Measurements from ENCODE around the gene CHL1.

CHL1 gene

GRCh38 chr3:374459-374858 lies 177.9 kb downstream of the CHL1 start:
- H3K4me3 ChIP-seq (ENCODE audit: low read depth, low read length), result no peak overlapping the region
- TF ChIP-seq CTCF (conservative IDR thresholded peaks at IDR 0.05; ENCODE audit: low read depth, low read length), result no peak
- no peak for DNase-seq (ENCODE audit: low read depth)

- H3K4me3 ChIP-seq (ENCODE audit: low read depth, low read length), result no peak overlapping the region
- peak; percentile 39 for DNase-seq (ENCODE audit: low read depth)
- peak; percentile 41 for TF ChIP-seq CTCF (conservative IDR thresholded peaks at IDR 0.05; ENCODE audit: low read depth, low read length)
Observed at GRCh38 chr3:377158-377561, 180.6 kb downstream of the CHL1 start.

GRCh38 chr3:380801-381200 lies 184.2 kb downstream of the CHL1 start:
- DNase-seq (ENCODE audit: low read depth), result no peak
- H3K4me3 ChIP-seq (ENCODE audit: low read depth, low read length), result no peak overlapping the region
- TF ChIP-seq CTCF (conservative IDR thresholded peaks at IDR 0.05; ENCODE audit: low read depth, low read length), result no peak

- DNase-seq (ENCODE audit: low read depth), result no peak
- no peak overlapping the region for H3K4me3 ChIP-seq (ENCODE audit: low read depth, low read length)
- no peak for TF ChIP-seq CTCF (conservative IDR thresholded peaks at IDR 0.05; ENCODE audit: low read depth, low read length)
Observed at GRCh38 chr3:385151-385550, 188.6 kb downstream of the CHL1 start.

- no peak for DNase-seq (ENCODE audit: low read depth)
- TF ChIP-seq CTCF (conservative IDR thresholded peaks at IDR 0.05; ENCODE audit: low read depth, low read length), result no peak
- H3K4me3 ChIP-seq (ENCODE audit: low read depth, low read length), result no peak overlapping the region
Observed at GRCh38 chr3:394775-395174, 198.2 kb downstream of the CHL1 start.

- TF ChIP-seq CTCF (conservative IDR thresholded peaks at IDR 0.05; ENCODE audit: low read depth, low read length), result no peak
Observed at GRCh38 chr3:396293-396692, 199.7 kb downstream of the CHL1 start.

GRCh38 chr3:399647-400046 lies 203.1 kb downstream of the CHL1 start:
- TF ChIP-seq CTCF (conservative IDR thresholded peaks at IDR 0.05; ENCODE audit: low read depth, low read length), result no peak
- DNase-seq (ENCODE audit: low read depth), result no peak
- H3K4me3 ChIP-seq (ENCODE audit: low read depth, low read length), result no peak overlapping the region

More at GRCh38 chr3:396293-396692, 199.7 kb downstream of the CHL1 start:
- DNase-seq (ENCODE audit: low read depth), result no peak
- no peak overlapping the region for H3K4me3 ChIP-seq (ENCODE audit: low read depth, low read length)

Data from choroid plexus epithelial cell (primary cell).